HepG2 (cell line): ENCODE measurements around the gene UBE2D4. TPM values are rescaled to one million over a fixed set of nuclear protein-coding genes. Genes with fewer than 3 reads are reported as not detected.

Experiments used
- CCDC6 ChIP-seq: sonication (generic); formaldehyde crosslinking; IDR thresholded peaks from 2 replicates; pipeline ENCODE4 v1.8.1; 2022; ENCODE audit warnings: mild to moderate bottlenecking, missing genetic modification reagents, moderate library complexity
- CEBPG ChIP-seq: IDR thresholded peaks from 2 replicates; pipeline ENCODE4 v1.6.1; 2016
- CENPT ChIP-seq: sonication (generic); formaldehyde crosslinking; IDR thresholded peaks from 2 replicates; pipeline ENCODE4 v1.8.0; 2022; ENCODE audit warnings: low read depth, mild to moderate bottlenecking, moderate library complexity, missing genetic modification reagents
- DR1 ChIP-seq: sonication (generic); formaldehyde crosslinking; IDR thresholded peaks from 2 replicates; pipeline ENCODE4 v1.8.0; 2021; ENCODE audit warnings: mild to moderate bottlenecking, missing genetic modification reagents, inconsistent platforms
- GZF1 ChIP-seq: sonication (generic); formaldehyde crosslinking; IDR thresholded peaks from 2 replicates; pipeline ENCODE4 v1.5.1; 2020; ENCODE audit warnings: mild to moderate bottlenecking, missing genetic modification reagents
- HMGXB3 ChIP-seq: sonication (generic); formaldehyde crosslinking; IDR thresholded peaks from 2 replicates; pipeline ENCODE4 v1.4.0; 2020; ENCODE audit warnings: missing genetic modification reagents, borderline replicate concordance
- KLF12 ChIP-seq: sonication (generic); formaldehyde crosslinking; IDR thresholded peaks from 2 replicates; pipeline ENCODE4 v1.4.0; 2020; ENCODE audit warnings: missing genetic modification reagents, borderline replicate concordance
- NFKBIZ ChIP-seq: IDR thresholded peaks from 2 replicates; pipeline ENCODE4 v1.6.1; 2018; ENCODE audit warnings: missing genetic modification reagents, missing compliant biosample characterization
- NR2F6 ChIP-seq, 2 experiments: IDR thresholded peaks; 2 replicates each; pipeline ENCODE4 v1.6.1; 2016; ENCODE audit warnings: antibody characterized with exemption in 1 of 2, mild to moderate bottlenecking in 1 of 2
- PCBP1 ChIP-seq: fragments of 200-400 bp; formaldehyde crosslinking; IDR thresholded peaks from 2 replicates; pipeline ENCODE4 v1.6.1; 2017; ENCODE audit warnings: mild to moderate bottlenecking, low read depth, low read length, borderline replicate concordance
- PHF8 ChIP-seq: sonication (generic); formaldehyde crosslinking; IDR thresholded peaks from 2 replicates; pipeline ENCODE4 v1.5.0; 2020; ENCODE audit warnings: missing genetic modification reagents
- PPARG ChIP-seq: conservative IDR thresholded peaks from 2 replicates; pipeline ENCODE4 v1.6.1; 2016; ENCODE audit warnings: missing biosample characterization, missing genetic modification reagents
- RAD21 ChIP-seq: fragments of 450-650 bp; formaldehyde crosslinking; IDR thresholded peaks from 2 replicates; pipeline ENCODE4 v1.5.0; 2020; ENCODE audit warnings: mild to moderate bottlenecking
- REL ChIP-seq: sonication (generic); formaldehyde crosslinking; conservative IDR thresholded peaks from 2 replicates; pipeline ENCODE4 v1.8.0; 2022; ENCODE audit warnings: mild to moderate bottlenecking, missing genetic modification reagents, moderate library complexity
- RFX5 ChIP-seq: IDR thresholded peaks from 2 replicates; pipeline ENCODE4 v1.6.1; 2011; ENCODE audit warnings: low read depth, low read length, improper control_type of control experiment
- SNAPC5 ChIP-seq: sonication (generic); formaldehyde crosslinking; IDR thresholded peaks from 2 replicates; pipeline ENCODE4 v1.8.1; 2023; ENCODE audit warnings: mild to moderate bottlenecking, missing genetic modification reagents, borderline replicate concordance
- TCF7 ChIP-seq: sonication (generic); IDR thresholded peaks from 2 replicates; pipeline ENCODE4 v1.6.1; 2016; ENCODE audit warnings: antibody characterized with exemption, low read depth
- USF2 ChIP-seq, 2 experiments: sonication (generic) in 1 of 2; formaldehyde crosslinking in 1 of 2; IDR thresholded peaks; 2 replicates each; pipeline versions ENCODE4 v1.5.1 to v1.6.1; 2011 to 2020; ENCODE audit warnings: borderline replicate concordance in 1 of 2, low read depth in 1 of 2, low read length in 1 of 2, mild to moderate bottlenecking in 1 of 2, missing genetic modification reagents in 1 of 2, moderate library complexity in 1 of 2
- ZBTB26 ChIP-seq: IDR thresholded peaks from 2 replicates; pipeline ENCODE4 v1.6.1; 2016; ENCODE audit warnings: missing compliant biosample characterization, missing genetic modification reagents, borderline replicate concordance
- ZNF17 ChIP-seq: sonication (generic); formaldehyde crosslinking; IDR thresholded peaks from 2 replicates; pipeline ENCODE4 v1.5.0; 2020; ENCODE audit warnings: mild to moderate bottlenecking, missing genetic modification reagents
- ZNF546 ChIP-seq: sonication (generic); formaldehyde crosslinking; conservative IDR thresholded peaks from 2 replicates; pipeline ENCODE4 v1.8.1; 2023; ENCODE audit warnings: mild to moderate bottlenecking, missing genetic modification reagents
- ZNF772 ChIP-seq: sonication (generic); formaldehyde crosslinking; IDR thresholded peaks from 2 replicates; pipeline ENCODE4 v1.5.0; 2020; ENCODE audit warnings: mild to moderate bottlenecking, missing genetic modification reagents
- ZNF773 ChIP-seq: sonication (generic); formaldehyde crosslinking; IDR thresholded peaks from 2 replicates; pipeline ENCODE4 v1.4.0; 2020; ENCODE audit warnings: missing genetic modification reagents, borderline replicate concordance
- ZNF780A ChIP-seq: sonication (generic); formaldehyde crosslinking; IDR thresholded peaks from 2 replicates; pipeline ENCODE4 v1.8.0; 2022; ENCODE audit warnings: mild to moderate bottlenecking, missing genetic modification reagents, moderate library complexity
- polyA plus RNA-seq, 8 experiments: library from polyadenylated mRNA; depleted of rRNA in 3 of 8; stranded (reverse) in 7 of 8; unstranded in 1 of 8; fragments of >200 nt; fragmentation: Illumina TruSeq in 4 of 8; extraction: Trizol in 4 of 8; gene quantifications; 2 replicates each; pipeline versions ENCODE4 v1.2.1 to v1.2.3, GENCODE V29; 2011 to 2016; ENCODE audit warnings: low read depth in 4 of 8, missing spikeins in 1 of 8, mixed read lengths in 1 of 8; ENCODE audit not compliant: insufficient read depth in 1 of 8
- total RNA-seq, 5 experiments: library from RNA; depleted of rRNA; stranded (reverse); fragments of >200 nt; fragmentation: Illumina TruSeq; extraction: Trizol; gene quantifications; 2 replicates each; pipeline ENCODE4 v1.2.3, GENCODE V29; 2016; ENCODE audit warnings: low read depth in 1 of 5

UBE2D4 gene
- total and polyA plus RNA-seq, 2 of the 13 experiments (the other 11 are each of a cell fraction or from before 2014, with no cell fraction given) = 9.9 to 16.0 TPM

GRCh38 chr7:43906331-43907010, 19.8 kb upstream of the UBE2D4 start, which contains the start of gene URGCP (continued):
- TF ChIP-seq HMGXB3 (CRISPR knock-in tag) = no peak
- no peak for TF ChIP-seq REL
- TF ChIP-seq DR1 (CRISPR knock-in tag) = no peak
- TF ChIP-seq CEBPG = no peak
- TF ChIP-seq NFKBIZ (CRISPR knock-in tag) = no peak
- TF ChIP-seq RAD21 (CRISPR knock-in tag) = peak; percentile 16; the same call in 1 of the 2 replicates
- TF ChIP-seq ZNF546 = no peak
- TF ChIP-seq RFX5 = no peak
- TF ChIP-seq PCBP1 = no peak
- TF ChIP-seq ZNF772 (CRISPR knock-in tag) = no peak
- no peak for TF ChIP-seq PPARG (CRISPR knock-in tag)
- no peak for TF ChIP-seq USF2 (IDR thresholded peaks at IDR 0.05; ENCODE audit: low read depth, low read length)
- no peak for TF ChIP-seq USF2 (CRISPR knock-in tag; IDR thresholded peaks at IDR 0.05; ENCODE audit: borderline replicate concordance)
- no peak for TF ChIP-seq ZNF780A (CRISPR knock-in tag)
- TF ChIP-seq GZF1 (CRISPR knock-in tag) = no peak
- no peak for TF ChIP-seq TCF7
- TF ChIP-seq ZBTB26 = no peak
- no peak for TF ChIP-seq ZNF17 (CRISPR knock-in tag)
- no peak for TF ChIP-seq SNAPC5 (CRISPR knock-in tag)
- no peak for TF ChIP-seq ZNF773 (CRISPR knock-in tag)
- TF ChIP-seq NR2F6 (IDR thresholded peaks at IDR 0.05) = no peak
- no peak for TF ChIP-seq NR2F6 (CRISPR knock-in tag; IDR thresholded peaks at IDR 0.05)
- TF ChIP-seq CENPT (CRISPR knock-in tag) = 0 out of 2 replicates have a peak, but pooled peaks have one; percentile 25
- TF ChIP-seq CCDC6 (CRISPR knock-in tag) = no peak
- no peak for TF ChIP-seq KLF12 (CRISPR knock-in tag)
- peak; percentile 60 for TF ChIP-seq PHF8
